ENCODE data around the gene EBNA1BP2. TPM values are rescaled to one million over a fixed set of nuclear protein-coding genes. Genes with fewer than 3 reads are reported as not detected.
"Not testable (repeated sequence)": the region's sequence is repeated elsewhere in the genome, so short reads cannot be mapped to it uniquely, and the experiment has no call there.

EBNA1BP2 gene
- total RNA-seq, 1 donor from 2014 or later = 55.8 TPM

DNA sequence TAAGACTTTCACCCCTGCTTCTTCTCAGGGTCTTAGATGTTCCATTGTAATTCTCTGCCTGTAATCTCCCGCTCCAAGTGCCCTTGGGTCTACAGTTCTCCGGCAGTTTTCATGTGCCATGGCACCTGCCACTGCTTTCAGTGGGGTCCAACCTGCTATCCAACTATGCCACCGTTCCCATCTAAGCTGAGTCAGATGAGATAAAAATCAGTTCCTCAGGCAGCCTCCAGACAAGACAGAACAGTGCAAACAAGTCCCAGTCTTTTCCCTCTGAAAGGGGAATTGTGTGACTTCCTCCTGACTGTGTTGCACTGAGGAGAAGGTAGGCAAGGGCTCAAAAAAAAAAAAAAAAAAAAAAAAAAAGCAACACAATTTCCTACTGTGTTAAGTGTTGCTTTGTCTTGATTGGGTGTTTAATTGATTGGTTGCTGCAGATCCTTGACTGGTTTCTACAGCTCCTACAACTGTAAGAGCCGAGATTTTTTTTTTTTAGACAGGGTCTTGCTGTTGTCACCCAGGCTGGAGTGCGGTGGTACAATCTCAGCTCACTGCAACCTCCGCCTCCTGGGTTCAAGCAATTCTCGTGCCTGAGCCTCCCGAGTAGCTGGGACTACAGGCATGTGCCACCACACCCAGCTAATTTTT, 50.7 kb downstream of the EBNA1BP2 start:
- DNase-seq (ENCODE audit: low spot score) = no peak

DNA sequence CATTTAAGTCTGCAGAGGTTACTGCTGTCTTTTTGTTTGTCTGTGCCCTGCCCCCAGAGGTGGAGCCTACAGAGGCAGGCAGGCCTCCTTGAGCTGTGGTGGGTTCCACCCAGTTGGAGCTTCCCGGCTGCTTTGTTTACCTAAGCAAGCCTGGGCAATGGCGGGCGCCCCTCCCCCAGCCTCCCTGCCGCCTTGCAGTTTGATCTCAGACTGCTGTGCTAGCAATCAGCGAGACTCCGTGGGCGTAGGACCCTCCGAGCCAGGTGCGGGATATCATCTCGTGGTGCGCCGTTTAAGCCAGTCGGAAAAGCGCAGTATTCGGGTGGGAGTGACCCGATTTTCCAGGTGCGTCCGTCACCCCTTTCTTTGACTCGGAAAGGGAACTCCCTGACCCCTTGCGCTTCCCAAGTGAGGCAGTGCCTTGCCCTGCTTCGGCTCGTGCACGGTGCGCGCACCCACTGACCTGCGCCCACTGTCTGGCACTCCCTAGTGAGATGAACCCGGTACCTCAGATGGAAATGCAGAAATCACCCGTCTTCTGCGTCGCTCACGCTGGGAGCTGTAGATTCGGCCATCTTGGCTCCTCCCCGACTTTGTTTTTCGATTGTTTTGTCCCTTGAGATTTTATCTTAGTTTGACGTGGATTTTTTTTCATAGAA, 52.0 kb downstream of the EBNA1BP2 start:
- not testable (repeated sequence) for DNase-seq (ENCODE audit: low spot score)

Small RNA genes within 50 kb of the gene (microRNA-seq; reads per million reads assigned to microRNA genes)
- not detected for gene MIR6733 (ENCODE audit: borderline number of aligned reads)

Other genes starting within 250 kb of the EBNA1BP2 start
- 16.3 TPM for gene SLC2A1, start 213.4 kb downstream of the EBNA1BP2 start, total RNA-seq
- 0.19 TPM for gene CFAP57, start within 50 bp of the EBNA1BP2 start, total RNA-seq
- not detected for gene TMEM125, start 97.7 kb upstream of the EBNA1BP2 start, total RNA-seq
- gene C1orf210, start 113.3 kb upstream of the EBNA1BP2 start, total RNA-seq = not detected
- gene TIE1, start 128.7 kb upstream of the EBNA1BP2 start, total RNA-seq = 42.6 TPM
- 0.39 TPM for gene MPL, start 165.5 kb upstream of the EBNA1BP2 start, total RNA-seq
- 4.9 TPM for gene CDC20, start 186.7 kb upstream of the EBNA1BP2 start, total RNA-seq
- gene ELOVL1, start 195.7 kb upstream of the EBNA1BP2 start, total RNA-seq = 149 TPM
- gene MED8, start 217.5 kb upstream of the EBNA1BP2 start, total RNA-seq = 55.2 TPM
- gene SZT2, start 217.6 kb upstream of the EBNA1BP2 start, total RNA-seq = 65.3 TPM